Hindlimb muscle (tissue), 1 donor: ENCODE data around the gene DGKI. TPM values are rescaled to one million over a fixed set of nuclear protein-coding genes. Genes with fewer than 3 reads are reported as not detected.

ENCODE experiments used
- DNase-seq: peaks from one replicate; pipeline ENCODE4 v3.0.0-alpha.2; 2013
- polyA plus RNA-seq: library from polyadenylated mRNA; unstranded; fragments of 120-200 nt; gene quantifications from one replicate; pipeline ENCODE4 v1.2.1, GENCODE V29; 2013; ENCODE audit not compliant: insufficient read length

DGKI gene
- polyA plus RNA-seq, 1 donor, result 0.61 TPM

- DNase-seq, result no peak
Measured at GRCh38 chr7:137684776-137685175, 162.0 kb downstream of the DGKI start.

GRCh38 chr7:137684316-137684715 is 162.5 kb downstream of the DGKI start:
- no peak for DNase-seq

GRCh38 chr7:137682596-137682995 is 164.2 kb downstream of the DGKI start:
- no peak for DNase-seq

GRCh38 chr7:137681657-137682562 is 164.9 kb downstream of the DGKI start:
- no peak for DNase-seq

- DNase-seq, result no peak
Measured at GRCh38 chr7:137674551-137675409, 172.0 kb downstream of the DGKI start.

GRCh38 chr7:137674048-137674447 is 172.7 kb downstream of the DGKI start:
- no peak for DNase-seq

- no peak for DNase-seq
Measured at GRCh38 chr7:137671920-137672319, 174.9 kb downstream of the DGKI start.

- no peak for DNase-seq
Measured at GRCh38 chr7:137670222-137671064, 176.3 kb downstream of the DGKI start.

GRCh38 chr7:137669706-137670105 is 177.1 kb downstream of the DGKI start:
- no peak for DNase-seq

- no peak for DNase-seq
Measured at GRCh38 chr7:137668404-137668803, 178.4 kb downstream of the DGKI start.

- DNase-seq, result no peak
Measured at GRCh38 chr7:137667633-137668387, 179.0 kb downstream of the DGKI start.

- no peak for DNase-seq
Measured at GRCh38 chr7:137664846-137665245, 181.9 kb downstream of the DGKI start.

- no peak for DNase-seq
Measured at GRCh38 chr7:137661634-137662033, 185.1 kb downstream of the DGKI start.

GRCh38 chr7:137658190-137658900 is 188.4 kb downstream of the DGKI start:
- DNase-seq, result no peak

GRCh38 chr7:137657476-137658189 is 189.1 kb downstream of the DGKI start:
- DNase-seq, result no peak

- DNase-seq, result no peak
Measured at GRCh38 chr7:137656850-137657232, 189.9 kb downstream of the DGKI start.

GRCh38 chr7:137656227-137656849 is 190.4 kb downstream of the DGKI start:
- DNase-seq, result peak; percentile 75

- no peak for DNase-seq
Measured at GRCh38 chr7:137655804-137656203, 191.0 kb downstream of the DGKI start.

GRCh38 chr7:137652721-137653120 is 194.1 kb downstream of the DGKI start:
- no peak for DNase-seq
